HG03025 (cell line): ENCODE measurements around the gene PPP2R2B.

Experiments
- ATAC-seq: cut with Tn5 transposase; IDR thresholded peaks from one replicate; pipeline ENCODE4 v1.9.1; 2021; ENCODE audit warnings: mild to moderate bottlenecking, moderate library complexity; ENCODE audit not compliant: unreplicated experiment, low FRiP score

PPP2R2B gene

GRCh38 chr5:146707316-146707715 lies 171.2 kb downstream of the PPP2R2B start:
- ATAC-seq: no peak

- ATAC-seq: no peak
Measured at GRCh38 chr5:146706321-146706972, 172.1 kb downstream of the PPP2R2B start.

GRCh38 chr5:146704949-146705665 lies 173.4 kb downstream of the PPP2R2B start:
- ATAC-seq: no peak

- no peak for ATAC-seq
Measured at GRCh38 chr5:146703899-146704298, 174.7 kb downstream of the PPP2R2B start.

GRCh38 chr5:146703499-146703898 lies 175.1 kb downstream of the PPP2R2B start:
- ATAC-seq: no peak

GRCh38 chr5:146699664-146700418 lies 178.7 kb downstream of the PPP2R2B start:
- no peak for ATAC-seq

- no peak for ATAC-seq
Measured at GRCh38 chr5:146699138-146699537, 179.4 kb downstream of the PPP2R2B start.

- ATAC-seq: no peak
Measured at GRCh38 chr5:146698651-146699050, 179.9 kb downstream of the PPP2R2B start.

GRCh38 chr5:146697211-146697610 lies 181.3 kb downstream of the PPP2R2B start:
- no peak for ATAC-seq

GRCh38 chr5:146695646-146696045 lies 182.9 kb downstream of the PPP2R2B start:
- no peak for ATAC-seq

GRCh38 chr5:146690880-146691355 lies 187.6 kb downstream of the PPP2R2B start:
- ATAC-seq: no peak

- ATAC-seq: no peak
Measured at GRCh38 chr5:146687630-146688029, 190.9 kb downstream of the PPP2R2B start.

- no peak for ATAC-seq
Measured at GRCh38 chr5:146683861-146684260, 194.7 kb downstream of the PPP2R2B start.

- ATAC-seq: no peak
Measured at GRCh38 chr5:146682899-146683532, 195.5 kb downstream of the PPP2R2B start.

- ATAC-seq: no peak
Measured at GRCh38 chr5:146681585-146682105, 196.9 kb downstream of the PPP2R2B start.

GRCh38 chr5:146680846-146681584 lies 197.5 kb downstream of the PPP2R2B start:
- ATAC-seq: no peak

- ATAC-seq: no peak
Measured at GRCh38 chr5:146675636-146676035, 202.9 kb downstream of the PPP2R2B start.

GRCh38 chr5:146672866-146673265 lies 205.7 kb downstream of the PPP2R2B start:
- ATAC-seq: no peak

- ATAC-seq: no peak
Measured at GRCh38 chr5:146671561-146672295, 206.8 kb downstream of the PPP2R2B start.
